GM04503 (cell line): ENCODE results near the gene SPTBN5.
A peak's percentile ranks its signal among the peaks of the same experiment; 100 is the strongest.
"Not testable (repeated sequence)": the region's sequence is repeated elsewhere in the genome, so short reads cannot be mapped to it uniquely, and the experiment has no call there.

Source experiments
- DNase-seq: peaks from one replicate; pipeline ENCODE4 v3.0.0-alpha.2; 2012; ENCODE audit warnings: low read depth

SPTBN5 gene

GRCh38 chr15:41843571-41843970 is 50.3 kb downstream of the SPTBN5 start:
- no peak for DNase-seq

- no peak for DNase-seq
These were observed 51.6 kb downstream of the SPTBN5 start for GRCh38 chr15:41842229-41842628.

GRCh38 chr15:41841131-41841530 is 52.7 kb downstream of the SPTBN5 start:
- no peak for DNase-seq

- DNase-seq, result no peak
These were observed 53.2 kb downstream of the SPTBN5 start for GRCh38 chr15:41840673-41841072.

- DNase-seq, result no peak
These were observed 53.9 kb downstream of the SPTBN5 start for GRCh38 chr15:41839781-41840491.

- DNase-seq, result no peak
These were observed 55.4 kb downstream of the SPTBN5 start, which contains the start of gene PLA2G4B for GRCh38 chr15:41838400-41838897. Gene PLA2G4B, plus strand, starts transcription at chr15:41838847. Its CDS starts 67 bp downstream, at chr15:41838914.

GRCh38 chr15:41836713-41837454 is 57.0 kb downstream of the SPTBN5 start:
- no peak for DNase-seq

- no peak for DNase-seq
These were observed 57.8 kb downstream of the SPTBN5 start for GRCh38 chr15:41836073-41836472.

GRCh38 chr15:41834096-41834495 is 59.8 kb downstream of the SPTBN5 start:
- no peak for DNase-seq

GRCh38 chr15:41832875-41833274 is 61.0 kb downstream of the SPTBN5 start:
- no peak for DNase-seq

- DNase-seq, result no peak
These were observed 61.6 kb downstream of the SPTBN5 start for GRCh38 chr15:41832208-41832607.

GRCh38 chr15:41831291-41831690 is 62.6 kb downstream of the SPTBN5 start:
- DNase-seq, result not testable (repeated sequence)

GRCh38 chr15:41829959-41830646 is 63.8 kb downstream of the SPTBN5 start:
- no peak for DNase-seq

- no peak for DNase-seq
These were observed 65.1 kb downstream of the SPTBN5 start for GRCh38 chr15:41828807-41829141.

- peak; percentile 21 for DNase-seq
These were observed 65.7 kb downstream of the SPTBN5 start, which contains the start of gene JMJD7 for GRCh38 chr15:41827880-41828806. Gene JMJD7, plus strand, starts transcription at chr15:41828092. Its CDS starts 33 bp downstream, at chr15:41828125.

GRCh38 chr15:41827290-41827879 is 66.5 kb downstream of the SPTBN5 start:
- no peak for DNase-seq

- DNase-seq, result no peak
These were observed 68.0 kb downstream of the SPTBN5 start for GRCh38 chr15:41825572-41826535.

- no peak for DNase-seq
These were observed 68.7 kb downstream of the SPTBN5 start for GRCh38 chr15:41825145-41825544.

GRCh38 chr15:41824062-41824745 is 69.6 kb downstream of the SPTBN5 start:
- no peak for DNase-seq
